Vagina (tissue), 2 donors: ENCODE data around the gene IGHMBP2. TPM values are rescaled to one million over a fixed set of nuclear protein-coding genes. Genes with fewer than 3 reads are reported as not detected.

ENCODE experiments used
- DNase-seq, 2 donors: peaks; one replicate each; pipeline ENCODE4 v3.0.0-alpha.2; 2017; ENCODE audit errors: extremely low spot score in 2 of 2
- H3K27ac ChIP-seq: fragments of 200-600 bp; sonication (generic); one replicate; pipeline ENCODE4 v1.5.1; 2019
- H3K27me3 ChIP-seq: fragments of 200-600 bp; sonication (generic); one replicate; pipeline ENCODE4 v1.5.1; 2019
- H3K36me3 ChIP-seq, 2 donors: fragments of 200-600 bp; sonication (generic); one replicate each; pipeline ENCODE4 v1.5.1; 2017 to 2019
- H3K4me1 ChIP-seq: fragments of 200-600 bp; sonication (generic); one replicate; pipeline ENCODE4 v1.5.1; 2019
- H3K4me3 ChIP-seq, 2 donors: fragments of 200-600 bp; sonication (generic); 1 replicate in 1 of 2; 2 replicates in 1 of 2; pipeline ENCODE4 v1.5.1; 2016 to 2019
- H3K9me3 ChIP-seq: fragments of 200-600 bp; sonication (generic); one replicate; pipeline ENCODE4 v1.5.1; 2019
- CTCF ChIP-seq, 3 experiments: fragments of 450-650 bp in 2 of 3; fragments of 200-600 bp in 1 of 3; sonication (generic) in 1 of 3; IDR thresholded peaks; one replicate each; pipeline ENCODE4 v1.5.1; 2017 to 2019; ENCODE audit warnings: antibody characterized with exemption in 3 of 3, mild to moderate bottlenecking in 2 of 3, moderate library complexity in 2 of 3
- POLR2A ChIP-seq, 2 donors: fragments of 450-650 bp; IDR thresholded peaks; one replicate each; pipeline ENCODE4 v1.6.1; 2017; ENCODE audit warnings: antibody characterized with exemption in 2 of 2, mild to moderate bottlenecking in 2 of 2, moderate library complexity in 2 of 2
- POLR2AphosphoS5 ChIP-seq, 2 donors: sonication (generic); formaldehyde crosslinking; IDR thresholded peaks; one replicate each; pipeline ENCODE4 v1.9.0; 2017; ENCODE audit warnings: antibody characterized with exemption in 2 of 2, mild to moderate bottlenecking in 2 of 2, low read depth in 1 of 2; ENCODE audit not compliant: insufficient read depth in 1 of 2
- intact Hi-C: fragments of 100-400 bp; cut with DNase I; formaldehyde crosslinking; loops from one replicate; pipeline ENCODE4 v1.15.1; 2023
- total RNA-seq: library from RNA; depleted of rRNA; stranded (reverse); fragments of >200 nt; gene quantifications from one replicate; pipeline ENCODE4 v1.2.3, GENCODE V29; 2016

IGHMBP2 gene
- total RNA-seq, 1 donor from 2014 or later, result 8.3 TPM

- TF ChIP-seq POLR2AphosphoS5 (IDR thresholded peaks at IDR 0.05; ENCODE audit: insufficient read depth in 1 of 2, low read depth in 1 of 2) (peak in 1 of 2 donors; percentile 42), CTCF (IDR thresholded peaks at IDR 0.05) (no peak)
- intact Hi-C loops, result no loop called here
- Histone ChIP-seq H3K4me3 (no peak overlapping the region), H3K4me1 (peaks cover 8% of the 10 kb centered on the region), H3K36me3 (no peaks in the 10 kb centered on the region), H3K9me3 (no peaks in the 10 kb centered on the region), H3K27ac (no peak overlapping the region), H3K27me3 (no peaks in the 10 kb centered on the region)
- no peak for DNase-seq
Observed at GRCh38 chr11:68976563-68976962, 72.9 kb downstream of the IGHMBP2 start.

GRCh38 chr11:68977781-68978625 lies 74.3 kb downstream of the IGHMBP2 start:
- no peak for DNase-seq
- intact Hi-C loops, result no loop called here

GRCh38 chr11:68978626-68978930 lies 74.9 kb downstream of the IGHMBP2 start:
- Histone ChIP-seq H3K27me3 (no peaks in the 10 kb centered on the region), H3K27ac (peak overlapping the region; percentile 6), H3K4me3 (no peak overlapping the region), H3K36me3 (no peaks in the 10 kb centered on the region), H3K4me1 (peaks cover 8% of the 10 kb centered on the region), H3K9me3 (no peaks in the 10 kb centered on the region)
- intact Hi-C loops, result no loop called here
- DNase-seq, result no peak
- TF ChIP-seq CTCF (IDR thresholded peaks at IDR 0.05) (no peak), POLR2A (IDR thresholded peaks at IDR 0.05) (no peak), POLR2AphosphoS5 (IDR thresholded peaks at IDR 0.05; ENCODE audit: insufficient read depth in 1 of 2, low read depth in 1 of 2) (no peak)

More at GRCh38 chr11:68977781-68978625, 74.3 kb downstream of the IGHMBP2 start:
- TF ChIP-seq POLR2A (IDR thresholded peaks at IDR 0.05), result no peak
- TF ChIP-seq POLR2AphosphoS5 (IDR thresholded peaks at IDR 0.05; ENCODE audit: insufficient read depth in 1 of 2, low read depth in 1 of 2), result no peak
- no peak for TF ChIP-seq CTCF (IDR thresholded peaks at IDR 0.05)
- Histone ChIP-seq H3K27ac (peak overlapping the region; percentile 6), H3K4me1 (peaks cover 8% of the 10 kb centered on the region), H3K36me3 (no peaks in the 10 kb centered on the region), H3K9me3 (no peaks in the 10 kb centered on the region), H3K4me3 (no peak overlapping the region), H3K27me3 (no peaks in the 10 kb centered on the region)

- no peaks in the 10 kb centered on the region for H3K9me3 ChIP-seq
- H3K4me1 ChIP-seq, result peaks cover 8% of the 10 kb centered on the region
- TF ChIP-seq POLR2A (IDR thresholded peaks at IDR 0.05) (no peak), CTCF (IDR thresholded peaks at IDR 0.05) (no peak), POLR2AphosphoS5 (IDR thresholded peaks at IDR 0.05; ENCODE audit: insufficient read depth in 1 of 2, low read depth in 1 of 2) (no peak)
- H3K27me3 ChIP-seq, result no peaks in the 10 kb centered on the region
- H3K36me3 ChIP-seq, result no peaks in the 10 kb centered on the region
- no peak overlapping the region for H3K4me3 ChIP-seq
- no peak for DNase-seq
- intact Hi-C loops, result no loop called here
- H3K27ac ChIP-seq, result peak overlapping the region; percentile 6
Observed at GRCh38 chr11:68978931-68979594, 75.4 kb downstream of the IGHMBP2 start.
